Stimulated activated naive CD4-positive, alpha-beta T cell treated with Interleukin-2 at 50 U/mL for 16 hours (primary cell): ENCODE measurements around the gene RPLP1.
"Not testable (repeated sequence)": the region's sequence is repeated elsewhere in the genome, so short reads cannot be mapped to it uniquely, and the experiment has no call there.

Experiments
- DNase-seq: peaks from one replicate; lab custom pipeline; 2025; lab: John Stamatoyannopoulos, UW

RPLP1 gene

GRCh38 chr15:69439623-69440022 is 13.0 kb upstream of the RPLP1 start:
- no peak for DNase-seq

GRCh38 chr15:69443032-69443611 is 9.5 kb upstream of the RPLP1 start:
- DNase-seq, result no peak

- no peak for DNase-seq
Observed at GRCh38 chr15:69444686-69445085, 7.9 kb upstream of the RPLP1 start.

DNA sequence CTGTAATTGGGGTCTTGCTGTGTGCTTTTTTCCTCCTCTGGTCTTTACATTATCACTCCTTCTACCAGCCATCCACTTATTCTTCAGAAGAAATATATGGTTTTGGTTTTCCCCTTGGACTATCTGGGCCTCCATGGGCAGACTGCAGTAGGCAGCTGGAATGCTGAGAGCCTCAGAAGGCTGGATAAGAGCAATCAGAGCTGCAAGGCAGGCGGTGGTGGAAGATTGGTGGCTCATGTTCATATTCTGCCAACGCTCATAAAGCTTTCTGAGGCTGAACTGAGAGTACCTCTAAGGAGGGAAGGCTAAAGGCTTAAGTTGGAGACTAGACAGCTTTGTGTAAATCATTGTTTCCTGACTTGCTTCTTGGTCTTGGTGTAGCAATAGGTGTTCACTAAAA is 5.7 kb upstream of the RPLP1 start:
- DNase-seq, result no peak

- not testable (repeated sequence) for DNase-seq
Observed at GRCh38 chr15:69450221-69450620, 2.4 kb upstream of the RPLP1 start.

- no peak for DNase-seq
Observed at GRCh38 chr15:69450968-69451695, 1.5 kb upstream of the RPLP1 start.

GRCh38 chr15:69451951-69452691 is 497 bp upstream of the RPLP1 start:
- DNase-seq, result peak; percentile 19

GRCh38 chr15:69454953-69455352 is 2.3 kb downstream of the RPLP1 start:
- no peak for DNase-seq

DNA sequence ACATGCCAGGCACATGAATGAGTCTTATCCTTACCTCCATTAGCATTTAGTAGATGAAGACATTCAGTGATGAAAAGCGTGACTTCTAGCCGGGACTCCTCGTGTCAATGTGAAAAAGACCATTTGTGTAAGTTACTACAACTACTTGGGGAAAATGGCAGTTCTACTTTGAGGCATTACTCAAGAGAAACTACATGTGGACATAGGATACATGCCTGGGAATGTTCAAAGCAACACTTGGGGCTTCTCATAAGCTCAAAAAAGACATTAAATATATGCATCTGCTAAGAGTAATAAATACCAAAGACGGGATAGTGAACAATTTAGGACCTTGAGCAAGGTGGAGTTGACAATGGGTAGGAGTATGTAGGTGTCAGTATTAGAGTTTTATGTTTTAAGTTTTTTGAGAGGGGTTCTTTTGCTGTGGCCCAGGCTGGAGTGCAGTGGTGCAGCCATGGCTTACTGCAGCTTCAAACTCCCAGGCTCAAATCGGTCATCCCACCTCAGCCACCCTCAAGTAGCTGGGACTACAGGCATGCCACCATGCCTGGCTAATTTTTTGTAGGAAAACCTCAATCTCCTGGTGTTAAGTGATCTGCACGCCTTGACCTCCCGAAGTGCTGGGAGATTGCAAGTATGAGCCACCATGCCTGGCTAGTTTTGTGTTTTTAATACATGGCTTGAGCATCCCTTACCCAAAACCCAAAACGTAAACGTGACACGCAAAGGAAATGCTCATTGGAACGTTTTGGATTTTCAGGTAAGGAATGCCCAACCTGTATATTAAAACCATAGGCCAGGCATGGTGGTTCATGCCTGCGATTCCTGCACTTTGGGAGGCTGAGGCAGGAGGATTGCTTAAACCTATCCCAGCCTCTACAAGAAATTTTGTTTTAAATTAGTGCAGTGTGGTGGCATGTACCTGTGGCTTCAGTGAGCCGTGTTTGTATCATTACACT is 3.9 kb downstream of the RPLP1 start:
- no peak for DNase-seq

GRCh38 chr15:69457304-69458280 is 5.0 kb downstream of the RPLP1 start:
- DNase-seq, result no peak

DNA sequence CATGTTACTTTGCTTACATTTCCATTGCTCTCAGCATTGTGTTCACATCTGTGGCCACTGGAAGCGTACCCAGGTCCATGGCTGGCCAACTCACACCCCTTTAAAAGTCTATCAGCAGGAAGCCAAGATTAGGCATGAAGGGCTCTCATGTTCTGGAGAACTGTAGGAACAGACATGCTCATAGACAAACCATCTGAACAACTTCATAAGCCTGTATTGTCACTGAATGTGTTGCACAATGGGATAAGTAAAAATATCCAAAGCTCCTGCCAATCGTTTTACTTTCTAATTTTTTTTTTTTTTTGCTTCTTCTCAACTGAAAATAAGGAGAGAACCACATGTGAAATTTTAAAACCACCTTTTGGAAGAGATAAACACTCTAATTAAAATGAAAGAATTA is 6.4 kb downstream of the RPLP1 start:
- DNase-seq, result no peak

GRCh38 chr15:69460481-69460880 is 7.9 kb downstream of the RPLP1 start:
- DNase-seq, result no peak

- DNase-seq, result no peak
Observed at GRCh38 chr15:69462030-69462492, 9.4 kb downstream of the RPLP1 start.

- DNase-seq, result peak; percentile 91
Observed at GRCh38 chr15:69462493-69463181, 10.0 kb downstream of the RPLP1 start.

- no peak for DNase-seq
Observed at GRCh38 chr15:69463182-69463756, 10.7 kb downstream of the RPLP1 start.

DNA sequence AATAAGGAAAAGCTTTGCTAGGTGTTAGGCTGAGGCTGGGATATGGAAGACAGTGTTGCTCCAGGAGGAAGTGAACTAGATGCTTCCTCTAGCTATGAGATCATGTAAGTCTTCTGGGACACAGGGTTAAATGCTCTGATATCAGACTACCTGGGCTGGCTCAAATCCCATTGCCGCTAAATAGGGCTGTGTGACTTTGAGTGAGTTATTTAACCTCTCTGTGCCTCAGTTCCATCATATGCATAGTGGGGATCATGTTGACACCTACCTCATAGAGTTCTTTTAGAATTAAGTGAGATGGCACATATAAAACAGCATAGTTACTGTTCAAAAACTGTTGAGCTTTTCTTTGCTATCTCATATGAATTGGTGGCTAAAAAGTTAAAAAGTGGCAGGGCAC is 12.6 kb downstream of the RPLP1 start:
- DNase-seq, result no peak

- DNase-seq, result no peak
Observed at GRCh38 chr15:69466733-69467132, 14.1 kb downstream of the RPLP1 start.

GRCh38 chr15:69467636-69468035 is 15.0 kb downstream of the RPLP1 start:
- no peak for DNase-seq

DNA sequence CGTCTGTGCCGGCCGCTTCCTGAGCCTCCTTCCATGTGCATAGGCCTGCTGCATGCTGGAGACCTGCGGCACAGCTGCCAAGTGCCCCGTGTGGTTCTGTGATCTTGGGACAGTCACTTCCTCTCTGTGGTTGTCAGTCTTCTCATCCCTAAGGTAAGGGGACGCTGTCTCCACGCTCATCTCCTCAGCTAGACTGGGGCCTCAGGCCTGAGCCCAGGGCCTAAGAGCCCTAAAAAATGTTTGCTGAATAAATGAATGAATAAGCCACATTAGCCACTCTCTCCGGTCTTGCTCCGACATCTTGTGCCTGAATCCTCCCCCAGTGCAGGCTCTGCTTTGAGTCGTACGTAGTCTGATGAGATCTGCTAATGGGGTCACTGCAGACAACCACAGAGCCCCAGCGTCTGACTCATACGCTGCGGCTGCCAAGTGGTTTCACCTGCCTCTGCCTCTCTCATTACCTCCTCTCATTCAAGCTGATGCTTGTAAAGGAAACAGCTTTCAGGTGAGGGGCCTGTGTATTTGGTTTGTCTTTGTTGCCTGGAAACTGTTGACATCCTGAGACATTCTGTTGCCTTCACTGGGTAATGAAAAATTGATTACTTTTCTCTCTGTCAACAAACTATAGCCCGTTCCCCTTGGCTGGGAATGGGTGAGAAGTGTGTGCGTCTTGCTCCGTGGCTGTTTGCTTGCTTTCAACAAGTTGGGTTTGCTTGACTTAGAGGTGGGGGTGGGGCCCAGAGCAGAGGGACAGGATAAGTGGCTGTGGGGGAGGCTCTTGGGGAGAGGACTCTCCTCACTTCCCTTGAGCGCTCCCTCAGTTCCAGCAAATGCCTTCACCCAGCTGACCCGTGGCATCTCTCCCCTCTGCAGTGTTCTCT is 15.9 kb downstream of the RPLP1 start:
- DNase-seq, result peak; percentile 84
